ENCODE measurements around the gene NEFH.

Gene NEFH

GRCh38 chr22:29519996-29520395, 40.0 kb downstream of the NEFH start:
- WGBS, 2 experiments, result 90 to 100% methylated on average over 1 of the region's 1 CpG
- Histone ChIP-seq H3K4me3 (ENCODE audit: insufficient read depth, low read depth, low read length) (no peak overlapping the region), H3K9me3 (ENCODE audit: control insufficient read depth, low read length) (no peaks in the 10 kb centered on the region), H3K4me1 (ENCODE audit: control insufficient read depth, insufficient read depth, low read length) (no peaks in the 10 kb centered on the region), H3K27ac (ENCODE audit: insufficient read depth, low read depth, low read length, poor library complexity, severe bottlenecking) (no peak overlapping the region), H3K36me3 (ENCODE audit: control insufficient read depth, insufficient read depth, low read length) (peaks cover 60% of the 10 kb centered on the region), H3K27me3 (ENCODE audit: control insufficient read depth, insufficient read depth, low read length, poor library complexity, severe bottlenecking) (no peaks in the 10 kb centered on the region)

GRCh38 chr22:29520851-29521250, 40.8 kb downstream of the NEFH start:
- Histone ChIP-seq H3K9me3 (ENCODE audit: control insufficient read depth, low read length) (no peaks in the 10 kb centered on the region), H3K36me3 (ENCODE audit: control insufficient read depth, insufficient read depth, low read length) (peaks cover 67% of the 10 kb centered on the region), H3K4me3 (ENCODE audit: insufficient read depth, low read depth, low read length) (no peak overlapping the region), H3K4me1 (ENCODE audit: control insufficient read depth, insufficient read depth, low read length) (no peaks in the 10 kb centered on the region), H3K27ac (ENCODE audit: insufficient read depth, low read depth, low read length, poor library complexity, severe bottlenecking) (no peak overlapping the region), H3K27me3 (ENCODE audit: control insufficient read depth, insufficient read depth, low read length, poor library complexity, severe bottlenecking) (no peaks in the 10 kb centered on the region)
- WGBS, 2 experiments, result 94 to 95% methylated on average over 3 to 4 of the region's 4 CpGs

DNA sequence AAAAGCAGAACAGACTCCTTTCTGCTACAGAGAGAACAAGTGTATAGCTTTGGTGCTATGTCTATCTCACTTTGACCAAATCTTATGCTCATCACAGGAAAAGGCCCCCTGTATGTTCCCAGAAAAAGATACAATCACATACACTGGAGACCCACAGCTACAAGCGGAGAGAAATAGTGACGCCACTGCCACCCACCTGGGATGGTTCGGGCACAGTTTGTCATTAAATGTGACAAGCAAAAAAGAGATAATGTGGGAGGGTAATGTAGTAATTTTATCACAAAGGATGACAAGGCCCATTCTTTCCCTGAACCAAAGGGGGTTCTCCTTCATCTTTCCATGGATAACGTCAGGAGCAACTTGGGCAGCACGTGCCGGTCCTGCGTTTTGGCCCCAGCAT, 41.5 kb downstream of the NEFH start:
- WGBS, 2 experiments, result 96 to 97% methylated on average over 7 of the region's 7 CpGs

DNA sequence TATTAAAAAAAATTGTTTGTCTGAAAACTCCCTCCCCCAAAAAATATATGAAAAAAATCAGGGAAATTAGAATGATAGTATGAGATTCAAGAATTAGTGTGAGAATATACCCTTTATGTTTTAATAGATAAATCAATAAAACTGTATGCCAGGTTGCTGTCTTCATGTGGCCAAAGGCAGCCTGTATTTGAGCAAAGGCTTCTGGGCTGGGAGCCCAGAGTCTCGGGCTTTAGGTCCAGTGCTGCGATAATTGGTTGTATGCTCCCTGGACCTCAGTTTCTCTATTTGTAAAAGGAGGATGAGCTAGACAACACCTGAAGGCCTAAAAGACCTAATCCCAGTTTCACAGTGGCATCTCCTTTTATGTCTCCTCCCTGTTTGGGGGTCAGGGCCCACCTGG, 43.7 kb downstream of the NEFH start:
- no peak overlapping the region for H3K27ac ChIP-seq (ENCODE audit: insufficient read depth, low read depth, low read length, poor library complexity, severe bottlenecking)
- H3K4me1 ChIP-seq (ENCODE audit: control insufficient read depth, insufficient read depth, low read length), result no peaks in the 10 kb centered on the region
- H3K27me3 ChIP-seq (ENCODE audit: control insufficient read depth, insufficient read depth, low read length, poor library complexity, severe bottlenecking), result no peaks in the 10 kb centered on the region
- no peak overlapping the region for H3K4me3 ChIP-seq (ENCODE audit: insufficient read depth, low read depth, low read length)
- WGBS, 2 experiments, result 93 to 95% methylated on average over 2 of the region's 2 CpGs
- H3K9me3 ChIP-seq (ENCODE audit: control insufficient read depth, low read length), result no peaks in the 10 kb centered on the region
- peaks cover 71% of the 10 kb centered on the region for H3K36me3 ChIP-seq (ENCODE audit: control insufficient read depth, insufficient read depth, low read length)

More for the DNA sequence above, 41.5 kb downstream of the NEFH start:
- Histone ChIP-seq H3K9me3 (ENCODE audit: control insufficient read depth, low read length) (no peaks in the 10 kb centered on the region), H3K36me3 (ENCODE audit: control insufficient read depth, insufficient read depth, low read length) (peaks cover 66% of the 10 kb centered on the region), H3K27me3 (ENCODE audit: control insufficient read depth, insufficient read depth, low read length, poor library complexity, severe bottlenecking) (no peaks in the 10 kb centered on the region), H3K27ac (ENCODE audit: insufficient read depth, low read depth, low read length, poor library complexity, severe bottlenecking) (no peak overlapping the region), H3K4me3 (ENCODE audit: insufficient read depth, low read depth, low read length) (no peak overlapping the region), H3K4me1 (ENCODE audit: control insufficient read depth, insufficient read depth, low read length) (no peaks in the 10 kb centered on the region)

- Histone ChIP-seq H3K27me3 (ENCODE audit: control insufficient read depth, insufficient read depth, low read length, poor library complexity, severe bottlenecking) (no peaks in the 10 kb centered on the region), H3K9me3 (ENCODE audit: control insufficient read depth, low read length) (no peaks in the 10 kb centered on the region), H3K36me3 (ENCODE audit: control insufficient read depth, insufficient read depth, low read length) (peaks cover 74% of the 10 kb centered on the region), H3K27ac (ENCODE audit: insufficient read depth, low read depth, low read length, poor library complexity, severe bottlenecking) (no peak overlapping the region), H3K4me3 (ENCODE audit: insufficient read depth, low read depth, low read length) (no peak overlapping the region), H3K4me1 (ENCODE audit: control insufficient read depth, insufficient read depth, low read length) (no peaks in the 10 kb centered on the region)
- 91 to 92% methylated on average over 5 of the region's 5 CpGs for WGBS, 2 experiments
Measured at GRCh38 chr22:29524442-29525191, 44.6 kb downstream of the NEFH start.

DNA sequence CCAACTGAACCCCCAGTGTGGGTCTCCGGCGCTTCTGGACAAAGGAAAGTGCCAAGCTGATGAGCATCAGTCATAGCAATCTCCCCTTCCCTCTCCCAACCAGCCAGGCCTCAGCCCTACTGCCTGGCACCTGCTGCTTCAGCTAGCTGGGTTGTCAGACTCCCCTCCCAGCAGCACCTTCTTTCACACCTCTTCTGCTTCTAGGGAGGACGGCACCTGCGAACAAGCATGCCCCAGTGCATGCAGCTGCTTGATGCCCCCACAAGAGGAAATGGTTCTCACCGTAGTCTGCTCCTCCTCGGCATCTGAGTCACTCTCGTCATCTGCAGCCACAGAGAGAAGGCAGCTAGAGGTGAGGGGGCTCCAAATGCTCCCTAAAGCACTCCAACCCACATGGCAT, 48.1 kb downstream of the NEFH start:
- no peak overlapping the region for H3K27ac ChIP-seq (ENCODE audit: insufficient read depth, low read depth, low read length, poor library complexity, severe bottlenecking)
- 95 to 98% methylated on average over 7 of the region's 7 CpGs for WGBS, 2 experiments
- no peaks in the 10 kb centered on the region for H3K27me3 ChIP-seq (ENCODE audit: control insufficient read depth, insufficient read depth, low read length, poor library complexity, severe bottlenecking)
- peaks cover 71% of the 10 kb centered on the region for H3K36me3 ChIP-seq (ENCODE audit: control insufficient read depth, insufficient read depth, low read length)
- no peak overlapping the region for H3K4me3 ChIP-seq (ENCODE audit: insufficient read depth, low read depth, low read length)
- no peaks in the 10 kb centered on the region for H3K9me3 ChIP-seq (ENCODE audit: control insufficient read depth, low read length)
- no peaks in the 10 kb centered on the region for H3K4me1 ChIP-seq (ENCODE audit: control insufficient read depth, insufficient read depth, low read length)

GRCh38 chr22:29530716-29531115, 50.7 kb downstream of the NEFH start:
- no peaks in the 10 kb centered on the region for H3K27me3 ChIP-seq (ENCODE audit: control insufficient read depth, insufficient read depth, low read length, poor library complexity, severe bottlenecking)
- H3K27ac ChIP-seq (ENCODE audit: insufficient read depth, low read depth, low read length, poor library complexity, severe bottlenecking), result no peak overlapping the region
- no peaks in the 10 kb centered on the region for H3K9me3 ChIP-seq (ENCODE audit: control insufficient read depth, low read length)
- WGBS, 2 experiments, result 89 to 96% methylated on average over 4 of the region's 4 CpGs
- peaks cover 68% of the 10 kb centered on the region for H3K36me3 ChIP-seq (ENCODE audit: control insufficient read depth, insufficient read depth, low read length)
- H3K4me1 ChIP-seq (ENCODE audit: control insufficient read depth, insufficient read depth, low read length), result no peaks in the 10 kb centered on the region
- no peak overlapping the region for H3K4me3 ChIP-seq (ENCODE audit: insufficient read depth, low read depth, low read length)

DNA sequence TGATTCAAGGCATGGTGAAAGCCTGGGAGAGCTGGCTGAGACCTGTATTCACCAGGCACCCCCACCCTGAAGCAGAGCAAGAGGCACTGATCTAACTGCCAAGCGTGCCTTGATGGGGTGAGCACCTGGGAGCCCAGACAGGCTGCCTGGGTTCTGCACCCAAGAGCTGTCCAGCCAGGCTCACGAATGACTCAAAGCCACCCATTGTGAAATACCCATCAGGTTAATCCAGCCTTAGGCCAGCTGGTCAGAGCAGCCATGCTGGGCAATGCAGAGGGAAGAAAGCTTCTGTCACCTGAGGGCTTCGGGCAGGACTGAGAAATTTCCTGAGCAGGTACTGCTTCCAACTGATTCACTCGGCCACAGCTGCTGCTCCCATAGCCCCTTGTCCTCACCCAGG, 51.4 kb downstream of the NEFH start:
- H3K4me1 ChIP-seq (ENCODE audit: control insufficient read depth, insufficient read depth, low read length), result no peaks in the 10 kb centered on the region
- no peak overlapping the region for H3K27ac ChIP-seq (ENCODE audit: insufficient read depth, low read depth, low read length, poor library complexity, severe bottlenecking)
- peaks cover 71% of the 10 kb centered on the region for H3K36me3 ChIP-seq (ENCODE audit: control insufficient read depth, insufficient read depth, low read length)
- no peaks in the 10 kb centered on the region for H3K27me3 ChIP-seq (ENCODE audit: control insufficient read depth, insufficient read depth, low read length, poor library complexity, severe bottlenecking)
- 91 to 95% methylated on average over 4 of the region's 4 CpGs for WGBS, 2 experiments
- H3K9me3 ChIP-seq (ENCODE audit: control insufficient read depth, low read length), result no peaks in the 10 kb centered on the region
- H3K4me3 ChIP-seq (ENCODE audit: insufficient read depth, low read depth, low read length), result no peak overlapping the region

DNA sequence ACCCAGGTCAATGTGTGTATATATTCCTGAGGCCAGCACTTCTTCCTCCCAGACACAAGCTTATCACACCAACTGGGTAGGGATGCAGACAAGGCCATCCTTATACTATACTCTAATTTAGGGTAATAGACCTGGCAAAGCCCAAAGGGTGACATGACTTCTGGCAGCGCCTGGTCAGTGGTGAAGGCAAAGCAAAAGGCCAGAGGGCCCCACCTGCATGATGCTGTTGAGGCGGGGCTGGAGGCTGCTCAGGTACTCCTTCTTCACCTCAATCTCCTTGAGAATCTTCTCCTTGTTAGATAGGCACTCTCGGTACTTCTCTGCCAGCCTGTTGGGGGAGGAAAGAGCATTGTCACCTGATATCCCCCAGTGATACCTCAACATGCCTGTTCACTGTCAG, 56.4 kb downstream of the NEFH start:
- Histone ChIP-seq H3K27me3 (ENCODE audit: control insufficient read depth, insufficient read depth, low read length, poor library complexity, severe bottlenecking) (no peaks in the 10 kb centered on the region), H3K9me3 (ENCODE audit: control insufficient read depth, low read length) (no peaks in the 10 kb centered on the region), H3K4me1 (ENCODE audit: control insufficient read depth, insufficient read depth, low read length) (no peaks in the 10 kb centered on the region), H3K27ac (ENCODE audit: insufficient read depth, low read depth, low read length, poor library complexity, severe bottlenecking) (no peak overlapping the region), H3K4me3 (ENCODE audit: insufficient read depth, low read depth, low read length) (no peak overlapping the region), H3K36me3 (ENCODE audit: control insufficient read depth, insufficient read depth, low read length) (peaks cover 69% of the 10 kb centered on the region)
- 95 to 100% methylated on average over 3 of the region's 3 CpGs for WGBS, 2 experiments

GRCh38 chr22:29539105-29539504, 59.1 kb downstream of the NEFH start:
- Histone ChIP-seq H3K4me3 (ENCODE audit: insufficient read depth, low read depth, low read length) (no peak overlapping the region), H3K27me3 (ENCODE audit: control insufficient read depth, insufficient read depth, low read length, poor library complexity, severe bottlenecking) (no peaks in the 10 kb centered on the region), H3K27ac (ENCODE audit: insufficient read depth, low read depth, low read length, poor library complexity, severe bottlenecking) (no peak overlapping the region), H3K4me1 (ENCODE audit: control insufficient read depth, insufficient read depth, low read length) (no peaks in the 10 kb centered on the region), H3K9me3 (ENCODE audit: control insufficient read depth, low read length) (no peaks in the 10 kb centered on the region), H3K36me3 (ENCODE audit: control insufficient read depth, insufficient read depth, low read length) (peaks cover 56% of the 10 kb centered on the region)
- 91% methylated on average over 3 of the region's 3 CpGs for WGBS, 2 experiments
